ENCODE results near the gene MYO18A.

- TF ChIP-seq CTCF (IDR thresholded peaks at IDR 0.05) (no peak), POLR2A (IDR thresholded peaks at IDR 0.05) (no peak)
Measured at GRCh38 chr17:29150161-29150560, 30.0 kb downstream of the MYO18A start.
